NCI-H526 (cell line): ENCODE data around the gene RAB22A.
"Not testable (repeated sequence)": the region's sequence is repeated elsewhere in the genome, so short reads cannot be mapped to it uniquely, and the experiment has no call there.

ENCODE experiments used
- DNase-seq, 2 experiments: peaks; one replicate each; lab custom pipeline; 2025; lab: John Stamatoyannopoulos, UW

RAB22A gene

GRCh38 chr20:58388882-58389323, 79.4 kb downstream of the RAB22A start, which contains the start of gene VAPB:
VAPB (plus strand) TSS chr20:58389229; CDS start chr20:58389460, 231 bp downstream.
- DNase-seq: peak; percentile 77 to 99

DNA sequence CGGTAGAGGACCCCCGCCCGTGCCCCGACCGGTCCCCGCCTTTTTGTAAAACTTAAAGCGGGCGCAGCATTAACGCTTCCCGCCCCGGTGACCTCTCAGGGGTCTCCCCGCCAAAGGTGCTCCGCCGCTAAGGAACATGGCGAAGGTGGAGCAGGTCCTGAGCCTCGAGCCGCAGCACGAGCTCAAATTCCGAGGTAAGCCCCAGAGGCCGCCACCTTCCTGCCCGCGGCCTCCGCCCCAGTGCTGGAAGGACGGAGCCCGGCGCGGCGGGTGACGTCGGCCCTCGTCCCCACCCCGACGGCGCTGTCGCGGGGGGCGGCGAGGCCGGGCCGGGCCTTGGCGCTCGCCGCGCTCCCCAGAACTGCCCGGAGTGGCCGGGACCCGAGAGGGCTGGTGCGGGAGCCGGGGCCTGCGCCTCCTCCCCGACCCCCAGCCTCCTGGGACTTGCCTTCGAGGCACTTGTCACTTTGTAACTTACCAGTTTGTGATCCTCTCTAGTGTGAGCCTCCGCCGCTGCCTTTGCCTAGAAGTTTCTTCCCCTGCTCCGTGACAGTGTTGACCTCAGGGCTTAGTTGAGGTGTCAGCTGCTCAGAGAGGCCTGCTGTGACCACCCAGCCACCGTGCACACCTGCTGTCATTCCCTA, 79.9 kb downstream of the RAB22A start:
- peak in 1 of 2 experiments; percentile 74 for DNase-seq

GRCh38 chr20:58389968-58390658, 80.6 kb downstream of the RAB22A start:
- DNase-seq: no peak

GRCh38 chr20:58390659-58391035, 81.1 kb downstream of the RAB22A start:
- DNase-seq: no peak

- DNase-seq: no peak
These were observed 82.8 kb downstream of the RAB22A start for GRCh38 chr20:58392286-58392685.

DNA sequence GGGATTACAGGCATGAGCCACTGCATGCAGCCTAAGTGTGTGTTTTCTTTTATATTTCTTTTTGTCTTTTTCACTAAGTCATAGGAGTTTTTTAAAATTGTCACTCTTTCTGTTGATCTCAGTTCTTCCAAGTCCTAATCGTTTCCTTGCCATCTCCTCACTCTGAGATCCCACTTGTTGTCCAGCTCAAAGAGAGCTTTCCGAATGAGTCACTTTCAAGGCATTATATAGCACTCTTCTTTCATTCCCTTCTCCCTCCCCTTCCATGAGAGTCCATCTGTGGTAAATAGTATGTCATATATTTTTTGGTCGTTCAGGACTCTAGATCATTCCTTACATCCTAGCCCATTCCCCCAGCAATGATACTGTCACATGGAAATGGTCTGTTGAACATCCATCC, 83.8 kb downstream of the RAB22A start:
- DNase-seq: no peak

DNA sequence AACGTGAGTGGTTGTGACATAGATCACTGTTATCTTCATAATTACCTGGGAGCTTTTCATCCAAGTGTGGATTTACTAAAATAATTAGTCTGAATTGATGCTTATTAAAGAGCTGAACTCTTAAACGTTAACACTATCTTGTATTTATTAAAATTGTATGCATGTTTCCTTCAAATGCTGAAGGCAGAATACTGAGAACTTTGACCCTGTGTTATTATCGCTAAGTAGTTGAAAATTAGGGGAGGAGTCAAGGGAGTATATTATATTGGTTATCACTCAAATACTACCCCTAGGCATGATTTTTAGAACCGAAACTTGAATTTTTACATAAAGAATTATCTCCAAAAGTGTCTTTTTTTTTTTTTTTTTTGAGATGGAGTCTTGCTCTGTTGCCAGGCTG, 85.3 kb downstream of the RAB22A start:
- no peak for DNase-seq

- no peak for DNase-seq
These were observed 86.1 kb downstream of the RAB22A start for GRCh38 chr20:58395604-58396003.

DNA sequence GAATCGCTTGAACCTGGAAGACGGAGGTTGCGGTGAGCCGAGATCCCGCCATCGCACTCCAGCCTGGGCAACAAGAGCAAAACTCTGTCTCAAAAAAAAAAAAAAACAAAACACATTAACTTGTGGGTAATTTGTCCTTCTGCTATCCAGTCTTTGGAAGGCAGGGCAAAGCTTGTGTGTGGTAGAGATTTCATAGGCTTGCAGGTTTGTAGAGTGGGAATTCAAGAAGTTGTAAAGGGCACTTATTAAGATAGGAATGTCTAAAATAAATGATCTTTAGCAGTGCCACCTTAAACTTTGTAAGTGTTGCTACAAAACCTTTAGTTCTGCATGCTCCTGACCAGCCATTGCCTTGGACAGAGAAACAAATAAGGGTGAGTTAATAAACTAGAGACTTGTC, 87.9 kb downstream of the RAB22A start:
- no peak for DNase-seq

DNA sequence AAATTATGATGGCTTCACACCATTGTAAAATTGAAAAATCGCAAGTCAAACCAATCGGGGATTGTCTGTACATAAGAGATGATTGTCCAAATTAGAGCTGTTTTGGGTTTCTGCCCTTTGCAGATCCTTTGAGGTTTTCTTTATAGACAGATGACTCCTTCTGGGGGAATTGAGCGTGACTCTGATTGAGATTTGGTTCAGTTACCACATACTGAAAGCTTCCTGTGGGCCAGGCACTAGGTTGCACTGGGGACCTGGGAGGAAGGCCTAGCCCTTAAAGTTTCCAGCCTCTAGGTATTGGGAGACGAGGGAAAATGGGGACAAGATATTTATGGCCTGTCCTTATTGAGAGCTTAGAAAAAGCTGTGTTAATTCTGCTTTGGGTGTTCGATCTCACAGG, 88.7 kb downstream of the RAB22A start:
- no peak for DNase-seq

DNA sequence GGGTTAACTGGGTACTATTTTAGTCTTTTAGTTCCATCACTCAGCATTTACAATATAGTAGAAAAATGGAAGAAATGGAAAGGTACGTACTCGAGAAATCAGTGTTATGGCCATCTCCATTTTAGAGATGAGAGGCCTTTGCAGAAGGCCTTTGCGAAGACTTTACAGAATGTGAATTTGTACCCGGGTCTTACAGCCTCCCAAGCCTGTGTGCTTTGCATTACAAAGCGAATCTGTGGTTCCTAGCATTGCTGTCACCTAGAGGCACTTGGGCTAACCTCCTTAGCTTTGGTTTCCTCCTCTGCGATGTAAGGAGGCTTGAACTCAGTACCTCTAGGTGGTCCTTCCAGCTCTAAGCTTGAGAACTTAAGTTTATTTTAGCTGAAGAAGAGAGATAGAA, 90.4 kb downstream of the RAB22A start:
- DNase-seq: no peak

DNA sequence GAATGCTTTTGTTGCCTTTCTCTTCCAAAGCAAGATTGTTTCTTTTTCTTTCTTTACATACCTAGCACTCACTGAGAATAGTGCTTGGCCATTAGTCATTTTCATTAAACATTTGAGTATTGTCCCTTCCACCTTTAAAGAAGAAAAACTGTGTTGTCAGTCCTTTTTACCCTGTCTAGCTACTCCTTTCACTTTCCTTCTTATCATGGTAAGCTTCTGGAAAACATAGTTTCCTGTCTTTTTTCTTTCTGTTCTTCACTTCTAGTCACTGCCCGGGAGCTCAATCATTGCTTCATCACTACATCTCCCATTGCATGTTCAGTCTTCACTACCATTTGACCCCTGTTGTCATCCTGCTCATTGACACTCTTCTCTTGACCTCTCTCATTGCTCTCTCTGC, 91.6 kb downstream of the RAB22A start:
- no peak for DNase-seq

DNA sequence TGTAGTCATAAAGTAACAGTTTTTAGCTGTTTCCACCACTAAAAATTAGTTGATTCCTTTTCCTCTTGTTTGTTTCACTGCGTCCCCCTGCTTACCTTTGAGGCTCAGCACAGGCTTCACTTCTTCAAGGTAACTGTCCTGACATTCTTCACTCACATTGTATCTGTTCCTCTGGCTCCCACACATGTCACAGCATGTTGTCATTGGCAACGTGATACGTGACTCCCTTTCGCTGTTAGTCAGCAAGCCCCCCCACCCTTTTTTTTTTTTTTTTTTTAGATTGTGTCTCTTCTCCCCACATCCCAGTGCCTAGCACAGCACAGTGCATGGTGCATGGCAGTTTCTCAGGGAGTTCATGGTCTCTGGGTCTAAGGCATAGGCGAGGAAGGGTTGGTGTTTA, 92.8 kb downstream of the RAB22A start:
- no peak for DNase-seq

DNA sequence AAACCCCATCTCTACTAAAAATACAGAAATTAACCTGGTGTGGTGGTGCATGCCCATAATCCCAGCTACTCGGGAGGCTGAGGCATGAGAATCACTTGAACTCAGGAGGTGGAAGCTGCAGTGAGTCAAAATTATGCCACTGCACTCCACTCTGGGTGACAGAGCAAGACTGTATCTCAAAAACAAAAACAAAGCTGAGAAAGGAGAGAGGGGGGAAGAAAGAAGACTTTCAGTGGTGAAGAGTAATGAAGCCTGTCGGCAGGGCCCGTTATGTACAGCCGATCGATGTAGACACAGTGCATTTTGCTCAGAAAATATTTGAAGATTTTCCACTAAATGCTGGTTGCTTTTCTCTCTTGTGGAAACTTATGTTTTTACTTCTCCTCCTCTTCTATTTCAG, 93.3 kb downstream of the RAB22A start:
- no peak for DNase-seq

DNA sequence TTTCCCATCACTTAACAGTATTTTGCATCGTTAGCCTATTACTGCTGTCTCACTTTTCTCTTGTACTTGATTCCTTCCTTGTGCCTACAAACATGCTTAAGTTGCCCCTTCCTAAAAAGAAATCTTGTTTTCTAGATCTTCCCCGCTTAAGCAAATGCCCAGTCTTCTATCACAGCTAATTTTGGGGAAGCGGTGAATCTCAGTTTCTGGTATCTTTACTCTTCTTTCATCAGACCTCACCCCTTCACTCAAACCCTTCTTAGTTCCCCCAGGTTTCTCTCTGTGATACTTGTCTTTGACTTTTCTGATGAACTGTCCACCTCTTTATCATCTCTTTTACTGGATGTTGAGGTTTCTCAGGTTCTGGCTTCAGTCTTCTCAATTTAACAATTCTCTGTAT, 93.8 kb downstream of the RAB22A start:
- DNase-seq: no peak

DNA sequence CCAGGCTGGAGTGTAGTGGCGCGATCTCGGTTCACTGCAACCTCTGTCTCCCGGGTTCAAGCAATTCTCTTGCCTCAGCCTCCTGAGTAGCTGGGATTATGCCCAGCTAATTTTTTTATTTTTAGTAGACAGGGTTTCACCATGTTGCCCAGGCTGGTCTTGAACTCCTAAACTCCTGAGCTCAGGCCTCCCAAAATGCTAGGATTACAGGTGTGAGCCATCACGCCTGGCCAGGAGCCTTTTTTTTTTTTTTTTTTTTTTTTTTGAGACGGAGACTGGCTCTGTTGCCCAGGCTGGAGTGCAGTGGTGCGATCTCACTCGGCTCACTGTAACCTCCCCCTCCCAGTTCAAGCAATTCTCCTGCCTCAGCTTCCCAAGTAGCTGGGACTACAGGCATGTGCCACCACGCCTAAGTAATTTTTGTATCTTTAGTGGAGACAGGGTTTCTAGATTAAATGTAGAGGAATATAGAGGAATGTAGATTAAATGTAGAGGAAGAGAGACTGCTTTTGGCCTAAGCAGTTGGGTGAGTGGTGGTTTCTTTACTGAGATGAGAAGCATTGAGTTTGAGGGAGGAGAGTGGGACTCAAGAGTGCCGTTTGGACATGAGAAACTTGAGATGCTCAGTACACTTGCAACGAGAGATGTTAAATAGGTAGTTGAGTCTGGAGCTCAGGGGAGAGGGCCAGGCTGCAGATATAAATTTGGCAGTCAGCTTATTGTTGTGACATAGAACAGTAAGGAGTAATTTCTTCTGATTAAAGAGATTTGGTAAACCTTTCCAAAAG, 96.2 kb downstream of the RAB22A start:
- DNase-seq: no peak

DNA sequence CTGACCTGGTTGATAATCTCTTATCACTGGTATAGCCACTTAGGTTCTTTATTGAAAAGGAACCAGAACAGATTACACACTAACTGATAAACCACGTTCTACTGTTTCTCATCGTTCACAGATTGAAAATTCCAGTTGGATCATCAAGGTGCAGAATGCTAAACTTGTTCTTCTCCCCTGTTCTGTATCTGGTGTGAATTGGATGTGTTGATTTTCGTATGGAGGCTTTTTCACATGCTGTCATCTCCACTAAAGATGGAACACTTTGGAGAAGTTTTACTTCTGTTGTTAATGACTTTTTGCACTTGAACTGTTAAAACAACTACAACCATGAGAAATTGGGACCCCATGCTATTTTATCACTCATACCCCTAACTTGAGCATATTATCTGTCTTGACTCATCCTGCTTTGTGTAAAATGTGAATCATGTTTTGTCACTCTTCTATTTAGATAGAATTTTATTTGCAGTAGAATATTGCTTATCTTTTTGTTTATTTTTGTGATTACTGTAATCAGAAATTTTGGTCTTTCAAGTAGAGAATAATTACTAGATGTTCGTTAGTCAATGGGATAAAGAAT, 97.0 kb downstream of the RAB22A start:
- DNase-seq: no peak

- no peak for DNase-seq
These were observed 97.8 kb downstream of the RAB22A start for GRCh38 chr20:58407201-58407873.

DNA sequence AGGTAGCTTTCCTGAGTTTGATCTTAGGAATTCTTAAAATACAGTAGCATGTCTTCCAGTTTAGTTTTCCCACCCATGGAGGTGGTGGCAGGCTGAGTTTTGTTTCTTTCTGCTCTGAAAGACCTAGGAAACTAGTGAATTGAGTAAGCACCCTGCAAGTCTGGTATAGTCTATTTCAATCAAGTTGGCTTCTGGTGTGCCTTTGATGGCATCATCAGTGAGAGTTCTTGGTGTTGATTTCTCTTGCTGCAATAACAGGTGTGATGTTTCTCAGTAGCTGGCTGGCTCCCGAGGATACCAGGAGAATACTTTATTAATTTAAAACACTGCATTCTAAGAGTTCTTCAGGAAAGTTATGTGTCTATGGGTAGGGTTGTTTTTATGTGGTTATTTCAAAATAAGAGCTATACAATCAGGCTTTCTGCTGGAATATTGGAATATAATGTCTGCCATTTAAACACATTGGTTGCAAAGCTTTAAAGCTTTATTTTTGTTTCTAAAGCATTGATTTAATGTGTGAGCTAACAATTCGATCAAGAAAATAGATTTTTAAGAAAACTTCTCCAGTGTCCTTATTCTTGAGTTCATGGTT, 98.5 kb downstream of the RAB22A start:
- DNase-seq: no peak

- peak; percentile 70 to 77 for DNase-seq
These were observed 99.2 kb downstream of the RAB22A start for GRCh38 chr20:58408603-58409246.

DNA sequence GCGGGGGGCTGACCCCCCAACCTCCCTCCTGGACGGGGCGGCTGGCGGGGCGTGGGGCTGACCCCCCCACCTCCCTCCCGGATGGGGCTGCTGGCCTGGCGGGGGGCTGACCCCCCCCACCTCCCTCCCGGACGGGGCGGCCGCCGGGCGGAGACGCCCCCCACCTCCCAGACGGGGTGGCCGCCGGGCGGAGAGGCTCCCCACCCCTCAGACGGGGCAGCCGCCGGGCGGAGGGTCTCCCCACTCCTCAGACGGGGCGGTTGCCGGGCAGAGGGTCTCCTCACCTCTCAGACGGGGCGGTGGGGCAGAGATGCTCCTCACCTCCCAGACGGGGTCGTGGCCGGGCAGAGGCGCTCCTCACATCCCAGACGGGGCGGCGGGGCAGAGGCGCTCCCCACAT, 104.7 kb downstream of the RAB22A start:
- DNase-seq: not testable (repeated sequence)
